Sigmoid colon (tissue), 7 donors: ENCODE data around the gene COL4A2. TPM values are rescaled to one million over a fixed set of nuclear protein-coding genes. Genes with fewer than 3 reads are reported as not detected.

Experiments used
- DNase-seq: peaks from one replicate; pipeline ENCODE4 v3.0.0-alpha.2; 2019
- H3K27ac ChIP-seq, 4 donors: fragments of 200-600 bp; sonication (generic); one replicate each; pipeline ENCODE4 v1.5.1; 2016 to 2019; ENCODE audit warnings: mild to moderate bottlenecking in 1 of 4
- H3K27me3 ChIP-seq, 3 donors: fragments of 200-600 bp; sonication (generic); one replicate each; pipeline ENCODE4 v1.5.1; 2019; ENCODE audit warnings: mild to moderate bottlenecking in 1 of 3
- H3K36me3 ChIP-seq, 4 donors: fragments of 200-600 bp; sonication (generic); one replicate each; pipeline ENCODE4 v1.5.1; 2016 to 2019
- H3K4me1 ChIP-seq, 4 donors: fragments of 200-600 bp; sonication (generic); one replicate each; pipeline ENCODE4 v1.5.1; 2017 to 2019
- H3K4me3 ChIP-seq, 4 donors: fragments of 200-600 bp; sonication (generic); one replicate each; pipeline ENCODE4 v1.5.1; 2017 to 2019; ENCODE audit warnings: mild to moderate bottlenecking in 2 of 4, moderate library complexity in 1 of 4
- H3K9me3 ChIP-seq, 4 donors: fragments of 200-600 bp in 3 of 4; sonication (generic) in 3 of 4; one replicate each; pipeline versions ENCODE4 v1.5.1 to v1.6.1; 2013 to 2019
- CTCF ChIP-seq, 4 experiments: fragments of 450-650 bp in 3 of 4; fragments of 200-600 bp in 1 of 4; IDR thresholded peaks; one replicate each; pipeline ENCODE4 v1.5.1; 2016 to 2019; ENCODE audit warnings: antibody characterized with exemption in 4 of 4, mild to moderate bottlenecking in 3 of 4, moderate library complexity in 2 of 4
- EP300 ChIP-seq, 4 donors: sonication (generic); formaldehyde crosslinking; IDR thresholded peaks; one replicate each; pipeline ENCODE4 v1.6.1; 2017; ENCODE audit warnings: antibody characterized with exemption in 4 of 4
- POLR2A ChIP-seq, 2 donors: fragments of 450-650 bp; IDR thresholded peaks; one replicate each; pipeline ENCODE4 v1.6.1; 2016; ENCODE audit warnings: antibody characterized with exemption in 2 of 2, mild to moderate bottlenecking in 2 of 2, moderate library complexity in 2 of 2
- POLR2AphosphoS5 ChIP-seq, 4 donors: sonication (generic); formaldehyde crosslinking; IDR thresholded peaks; one replicate each; pipeline ENCODE4 v1.6.1; 2017; ENCODE audit warnings: antibody characterized with exemption in 4 of 4
- WGBS, 2 donors: extraction: QIAGEN DNeasy Blood & Tissue Kit; methylation state at CpG; one replicate each; pipeline ENCODE4 v1.1.7; 2013; 5-methylcytosine and 5-hydroxymethylcytosine counted together
- intact Hi-C: fragments of 100-400 bp; cut with DNase I; formaldehyde crosslinking; loops from one replicate; pipeline ENCODE4 v1.15.1; 2023
- polyA plus RNA-seq, 3 donors: library from polyadenylated mRNA; stranded (reverse); fragments of 200-250 nt; gene quantifications; one replicate each; pipeline ENCODE4 v1.2.3, GENCODE V29; 2013
- total RNA-seq, 4 donors: library from RNA; depleted of rRNA; stranded (reverse); fragments of >200 nt; gene quantifications; one replicate each; pipeline ENCODE4 v1.1.0, GENCODE V29; 2016
- donor health status: healthy with polysubstance abuse.
- donor health status: Bipolar disorder and iron deficiency.
- donor health status: healthy.

Gene COL4A2
- total and polyA plus RNA-seq, 7 donors, result 24.0 to 1,039 (median 306) TPM

- peaks cover 0 to 100% (median 97%) of the 10 kb centered on the region in 4 donors for H3K4me1 ChIP-seq
Measured at GRCh38 chr13:110326263-110326904, 19.3 kb downstream of the COL4A2 start.

GRCh38 chr13:110327051-110327721 lies 20.1 kb downstream of the COL4A2 start:
- intact Hi-C loops, result no loop called here
- Histone ChIP-seq H3K4me1 (peaks cover 0 to 100% (median 97%) of the 10 kb centered on the region in 4 donors), H3K4me3 (no peak overlapping the region), H3K9me3 (no peaks in the 10 kb centered on the region), H3K27me3 (no peaks in the 10 kb centered on the region), H3K27ac (peak overlapping the region; percentile 88 to 100 (median 94)), H3K36me3 (no peaks in the 10 kb centered on the region)
- 53 to 71% methylated on average over 7 of the region's 7 CpGs for WGBS, 2 donors
- TF ChIP-seq POLR2A (IDR thresholded peaks at IDR 0.05), result no peak
- TF ChIP-seq EP300 (IDR thresholded peaks at IDR 0.05), result no peak
- TF ChIP-seq CTCF (IDR thresholded peaks at IDR 0.05), result no peak
- TF ChIP-seq POLR2AphosphoS5 (IDR thresholded peaks at IDR 0.05), result no peak
- no peak for DNase-seq

More at GRCh38 chr13:110326263-110326904, 19.3 kb downstream of the COL4A2 start:
- Histone ChIP-seq H3K27ac (peak overlapping the region; percentile 88 to 100 (median 94)), H3K9me3 (no peaks in the 10 kb centered on the region), H3K36me3 (no peaks in the 10 kb centered on the region), H3K4me3 (no peak overlapping the region), H3K27me3 (no peaks in the 10 kb centered on the region)
- WGBS, 2 donors, result 77 to 92% methylated on average over 12 of the region's 12 CpGs
- TF ChIP-seq POLR2AphosphoS5 (IDR thresholded peaks at IDR 0.05) (peak in 1 of 4 donors; percentile 22), EP300 (IDR thresholded peaks at IDR 0.05) (no peak)
- no peak for DNase-seq
- intact Hi-C loops, result no loop called here

- Histone ChIP-seq H3K27ac (peak overlapping the region; percentile 88 to 100 (median 94)), H3K4me1 (peaks cover 0 to 100% (median 97%) of the 10 kb centered on the region in 4 donors), H3K9me3 (no peaks in the 10 kb centered on the region), H3K36me3 (no peaks in the 10 kb centered on the region), H3K4me3 (no peak overlapping the region), H3K27me3 (no peaks in the 10 kb centered on the region)
- 90 to 93% methylated on average over 10 of the region's 10 CpGs for WGBS, 2 donors
- TF ChIP-seq EP300 (IDR thresholded peaks at IDR 0.05) (no peak), POLR2AphosphoS5 (IDR thresholded peaks at IDR 0.05) (peak in 2 of 4 donors; percentile 7 to 35), POLR2A (IDR thresholded peaks at IDR 0.05) (no peak), CTCF (IDR thresholded peaks at IDR 0.05) (no peak)
- DNase-seq, result peak; percentile 52
- intact Hi-C loops, result no loop called here
Measured at GRCh38 chr13:110328573-110328972, 21.5 kb downstream of the COL4A2 start.

- intact Hi-C loops, result no loop called here
- Histone ChIP-seq H3K27ac (peak overlapping the region; percentile 88 to 100 (median 94)), H3K9me3 (no peaks in the 10 kb centered on the region), H3K4me1 (peaks cover 0 to 100% (median 97%) of the 10 kb centered on the region in 4 donors), H3K4me3 (no peak overlapping the region), H3K27me3 (no peaks in the 10 kb centered on the region), H3K36me3 (no peaks in the 10 kb centered on the region)
- peak; percentile 52 for DNase-seq
- 84 to 91% methylated on average over 6 of the region's 6 CpGs for WGBS, 2 donors
- TF ChIP-seq EP300 (IDR thresholded peaks at IDR 0.05) (no peak), POLR2A (IDR thresholded peaks at IDR 0.05) (no peak), CTCF (IDR thresholded peaks at IDR 0.05) (no peak), POLR2AphosphoS5 (IDR thresholded peaks at IDR 0.05) (no peak)
Measured at GRCh38 chr13:110329258-110329657, 22.2 kb downstream of the COL4A2 start.

DNA sequence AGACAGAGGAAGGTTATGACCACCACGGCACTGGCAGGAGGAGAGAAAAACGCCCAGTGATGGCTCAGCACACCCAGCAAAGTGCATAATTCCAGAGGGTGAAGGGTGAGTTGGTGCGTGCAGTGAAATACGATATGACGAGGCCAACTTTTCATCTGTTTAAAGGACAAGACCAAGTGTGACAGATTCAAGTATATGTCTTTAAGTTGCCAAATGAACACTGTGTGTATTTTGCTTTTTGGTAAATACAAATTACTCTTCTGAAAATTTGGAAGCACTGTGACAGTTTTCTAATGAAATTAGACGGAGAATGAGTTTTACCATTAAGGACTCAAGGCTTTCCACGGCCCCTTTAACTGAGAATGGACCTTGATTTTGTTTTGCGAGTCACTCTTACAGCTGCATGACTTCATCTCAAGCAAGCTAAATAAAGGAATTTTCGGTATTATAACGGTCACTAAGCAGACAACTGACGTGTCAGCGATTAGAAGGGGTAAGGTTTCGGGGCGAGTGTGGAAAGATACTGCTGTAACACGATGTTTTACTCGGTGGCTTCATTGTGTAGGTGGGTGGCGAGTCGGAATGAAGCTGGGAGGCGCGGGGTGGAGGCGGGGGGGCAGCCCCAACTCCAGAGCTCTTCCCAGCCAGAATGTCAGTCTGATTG lies 22.8 kb downstream of the COL4A2 start:
- peak; percentile 63 for DNase-seq
- peak overlapping the region; percentile 88 to 100 (median 94) for H3K27ac ChIP-seq
- intact Hi-C loops, result no loop called here
- 80 to 86% methylated on average over 21 of the region's 21 CpGs for WGBS, 2 donors
- peaks cover 0 to 100% (median 97%) of the 10 kb centered on the region in 4 donors for H3K4me1 ChIP-seq
- H3K4me3 ChIP-seq, result peak overlapping the region in 3 of 4 donors; percentile 19 to 22 (median 20)
- no peaks in the 10 kb centered on the region for H3K36me3 ChIP-seq
- no peaks in the 10 kb centered on the region for H3K27me3 ChIP-seq
- no peak for TF ChIP-seq CTCF (IDR thresholded peaks at IDR 0.05)
- peak in 2 of 4 donors; percentile 5 to 42 for TF ChIP-seq POLR2AphosphoS5 (IDR thresholded peaks at IDR 0.05)
- no peak for TF ChIP-seq EP300 (IDR thresholded peaks at IDR 0.05)
- TF ChIP-seq POLR2A (IDR thresholded peaks at IDR 0.05), result no peak
- no peaks in the 10 kb centered on the region for H3K9me3 ChIP-seq
